HepG2 (cell line): ENCODE measurements around the gene MOV10L1.

Experiments used
- FOSL1 ChIP-seq: sonication (generic); formaldehyde crosslinking; IDR thresholded peaks from 2 replicates; pipeline ENCODE4 v1.9.0; 2021; ENCODE audit warnings: missing genetic modification reagents, borderline replicate concordance
- KAT7 ChIP-seq: IDR thresholded peaks from 2 replicates; pipeline ENCODE4 v1.6.1; 2018; ENCODE audit warnings: borderline replicate concordance, missing compliant biosample characterization
- POLR2AphosphoS5 ChIP-seq: IDR thresholded peaks from 2 replicates; pipeline ENCODE4 v1.6.1; 2012; ENCODE audit warnings: low read depth, low read length
- RAD21 ChIP-seq: fragments of 450-650 bp; formaldehyde crosslinking; IDR thresholded peaks from 2 replicates; pipeline ENCODE4 v1.5.0; 2020; ENCODE audit warnings: mild to moderate bottlenecking
- STAG1 ChIP-seq: sonication (generic); formaldehyde crosslinking; IDR thresholded peaks from 2 replicates; pipeline ENCODE4 v1.4.0; 2020; ENCODE audit warnings: missing genetic modification reagents
- ZBTB20 ChIP-seq: sonication (generic); formaldehyde crosslinking; IDR thresholded peaks from 2 replicates; pipeline ENCODE4 v1.8.1; 2023; ENCODE audit warnings: missing genetic modification reagents, low read depth, mild to moderate bottlenecking, borderline replicate concordance
- ZFX ChIP-seq: sonication (generic); formaldehyde crosslinking; IDR thresholded peaks from 2 replicates; pipeline ENCODE4 v1.4.0; 2020; ENCODE audit warnings: mild to moderate bottlenecking, low read depth, missing genetic modification reagents, moderate library complexity
- ZNF160 ChIP-seq: sonication (generic); formaldehyde crosslinking; IDR thresholded peaks from 2 replicates; pipeline ENCODE4 v1.8.0; 2022; ENCODE audit warnings: mild to moderate bottlenecking, inconsistent platforms, missing genetic modification reagents
- ZNF678 ChIP-seq: sonication (generic); formaldehyde crosslinking; IDR thresholded peaks from 2 replicates; pipeline ENCODE4 v1.4.0; 2020; ENCODE audit warnings: mild to moderate bottlenecking, missing genetic modification reagents
- TF ChIP-seq, protein P1 (sequence below): sonication (generic); formaldehyde crosslinking; conservative IDR thresholded peaks from 2 replicates; pipeline ENCODE4 v1.8.1; 2023; ENCODE audit warnings: missing genetic modification reagents
- TF ChIP-seq, protein P2 (sequence below): sonication (generic); formaldehyde crosslinking; IDR thresholded peaks from 2 replicates; pipeline ENCODE4 v1.5.0; 2020; ENCODE audit warnings: mild to moderate bottlenecking, missing genetic modification reagents, moderate library complexity
- TF ChIP-seq, protein P3 (sequence below): sonication (generic); formaldehyde crosslinking; IDR thresholded peaks from 2 replicates; pipeline ENCODE4 v1.4.0; 2020; ENCODE audit warnings: missing genetic modification reagents
- TF ChIP-seq, protein P4 (sequence below): sonication (generic); formaldehyde crosslinking; IDR thresholded peaks from 2 replicates; pipeline ENCODE4 v1.4.0; 2020; ENCODE audit warnings: missing genetic modification reagents
- TF ChIP-seq, protein P5 (sequence below): sonication (generic); formaldehyde crosslinking; conservative IDR thresholded peaks from 2 replicates; pipeline ENCODE4 v1.4.0; 2020; ENCODE audit warnings: missing genetic modification reagents

DNA sequence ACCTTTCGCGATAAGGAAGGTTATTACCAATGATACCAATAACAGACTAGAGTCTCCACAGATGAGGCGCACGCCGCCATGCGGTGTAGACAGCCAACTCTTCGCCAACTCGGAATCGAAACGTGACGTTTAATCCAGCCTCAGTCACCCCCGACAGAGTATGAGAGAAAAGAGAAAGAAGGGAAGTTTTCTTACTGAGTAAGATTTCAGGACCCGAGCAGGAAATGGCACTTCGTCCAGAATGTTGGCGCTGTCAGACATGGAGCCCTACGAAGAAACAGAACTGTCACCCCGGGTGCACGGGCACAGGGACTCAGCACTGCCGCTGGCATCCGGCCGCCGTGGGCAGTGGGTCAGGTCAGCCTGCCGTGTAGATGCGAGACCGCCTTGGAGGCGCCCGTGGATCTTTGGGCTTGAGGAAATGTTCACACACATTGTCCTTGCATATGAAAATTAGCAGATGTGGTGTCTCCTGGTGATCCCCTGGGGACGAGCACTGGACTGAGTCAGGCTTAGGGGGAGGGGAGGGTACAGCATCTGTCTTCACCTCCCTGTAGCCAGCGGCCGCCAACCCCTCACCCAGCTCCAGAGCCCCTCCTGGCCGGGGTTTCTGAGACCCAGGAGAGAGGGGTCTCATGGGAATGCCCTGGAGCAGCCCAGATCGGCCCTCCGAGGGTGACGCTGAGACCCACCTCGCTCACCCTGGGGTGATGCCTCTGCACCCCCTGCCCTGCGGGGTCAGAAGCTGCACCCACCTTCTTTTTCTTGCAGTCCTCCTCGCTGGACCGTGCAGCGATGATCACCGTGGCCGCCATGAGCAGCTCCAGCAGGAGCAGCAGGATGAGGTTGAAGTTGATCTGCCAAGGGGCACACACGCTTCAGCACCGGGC is 12.9 kb upstream of the MOV10L1 start:
- TF ChIP-seq FOSL1 (no peak), ZFX (CRISPR knock-in tag) (no peak), ZBTB20 (CRISPR knock-in tag) (no peak), ZNF678 (CRISPR knock-in tag) (no peak), RAD21 (no peak), STAG1 (CRISPR knock-in tag) (no peak), POLR2AphosphoS5 (no peak), KAT7 (no peak), ZNF160 (CRISPR knock-in tag) (no peak)
- TF ChIP-seq, protein P1, sequence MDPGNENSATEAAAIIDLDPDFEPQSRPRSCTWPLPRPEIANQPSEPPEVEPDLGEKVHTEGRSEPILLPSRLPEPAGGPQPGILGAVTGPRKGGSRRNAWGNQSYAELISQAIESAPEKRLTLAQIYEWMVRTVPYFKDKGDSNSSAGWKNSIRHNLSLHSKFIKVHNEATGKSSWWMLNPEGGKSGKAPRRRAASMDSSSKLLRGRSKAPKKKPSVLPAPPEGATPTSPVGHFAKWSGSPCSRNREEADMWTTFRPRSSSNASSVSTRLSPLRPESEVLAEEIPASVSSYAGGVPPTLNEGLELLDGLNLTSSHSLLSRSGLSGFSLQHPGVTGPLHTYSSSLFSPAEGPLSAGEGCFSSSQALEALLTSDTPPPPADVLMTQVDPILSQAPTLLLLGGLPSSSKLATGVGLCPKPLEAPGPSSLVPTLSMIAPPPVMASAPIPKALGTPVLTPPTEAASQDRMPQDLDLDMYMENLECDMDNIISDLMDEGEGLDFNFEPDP (CRISPR knock-in tag): no peak
- TF ChIP-seq, protein P2, sequence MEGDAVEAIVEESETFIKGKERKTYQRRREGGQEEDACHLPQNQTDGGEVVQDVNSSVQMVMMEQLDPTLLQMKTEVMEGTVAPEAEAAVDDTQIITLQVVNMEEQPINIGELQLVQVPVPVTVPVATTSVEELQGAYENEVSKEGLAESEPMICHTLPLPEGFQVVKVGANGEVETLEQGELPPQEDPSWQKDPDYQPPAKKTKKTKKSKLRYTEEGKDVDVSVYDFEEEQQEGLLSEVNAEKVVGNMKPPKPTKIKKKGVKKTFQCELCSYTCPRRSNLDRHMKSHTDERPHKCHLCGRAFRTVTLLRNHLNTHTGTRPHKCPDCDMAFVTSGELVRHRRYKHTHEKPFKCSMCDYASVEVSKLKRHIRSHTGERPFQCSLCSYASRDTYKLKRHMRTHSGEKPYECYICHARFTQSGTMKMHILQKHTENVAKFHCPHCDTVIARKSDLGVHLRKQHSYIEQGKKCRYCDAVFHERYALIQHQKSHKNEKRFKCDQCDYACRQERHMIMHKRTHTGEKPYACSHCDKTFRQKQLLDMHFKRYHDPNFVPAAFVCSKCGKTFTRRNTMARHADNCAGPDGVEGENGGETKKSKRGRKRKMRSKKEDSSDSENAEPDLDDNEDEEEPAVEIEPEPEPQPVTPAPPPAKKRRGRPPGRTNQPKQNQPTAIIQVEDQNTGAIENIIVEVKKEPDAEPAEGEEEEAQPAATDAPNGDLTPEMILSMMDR (CRISPR knock-in tag): no peak
- TF ChIP-seq, protein P3, sequence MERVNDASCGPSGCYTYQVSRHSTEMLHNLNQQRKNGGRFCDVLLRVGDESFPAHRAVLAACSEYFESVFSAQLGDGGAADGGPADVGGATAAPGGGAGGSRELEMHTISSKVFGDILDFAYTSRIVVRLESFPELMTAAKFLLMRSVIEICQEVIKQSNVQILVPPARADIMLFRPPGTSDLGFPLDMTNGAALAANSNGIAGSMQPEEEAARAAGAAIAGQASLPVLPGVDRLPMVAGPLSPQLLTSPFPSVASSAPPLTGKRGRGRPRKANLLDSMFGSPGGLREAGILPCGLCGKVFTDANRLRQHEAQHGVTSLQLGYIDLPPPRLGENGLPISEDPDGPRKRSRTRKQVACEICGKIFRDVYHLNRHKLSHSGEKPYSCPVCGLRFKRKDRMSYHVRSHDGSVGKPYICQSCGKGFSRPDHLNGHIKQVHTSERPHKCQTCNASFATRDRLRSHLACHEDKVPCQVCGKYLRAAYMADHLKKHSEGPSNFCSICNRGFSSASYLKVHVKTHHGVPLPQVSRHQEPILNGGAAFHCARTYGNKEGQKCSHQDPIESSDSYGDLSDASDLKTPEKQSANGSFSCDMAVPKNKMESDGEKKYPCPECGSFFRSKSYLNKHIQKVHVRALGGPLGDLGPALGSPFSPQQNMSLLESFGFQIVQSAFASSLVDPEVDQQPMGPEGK: no peak
- TF ChIP-seq, protein P4, sequence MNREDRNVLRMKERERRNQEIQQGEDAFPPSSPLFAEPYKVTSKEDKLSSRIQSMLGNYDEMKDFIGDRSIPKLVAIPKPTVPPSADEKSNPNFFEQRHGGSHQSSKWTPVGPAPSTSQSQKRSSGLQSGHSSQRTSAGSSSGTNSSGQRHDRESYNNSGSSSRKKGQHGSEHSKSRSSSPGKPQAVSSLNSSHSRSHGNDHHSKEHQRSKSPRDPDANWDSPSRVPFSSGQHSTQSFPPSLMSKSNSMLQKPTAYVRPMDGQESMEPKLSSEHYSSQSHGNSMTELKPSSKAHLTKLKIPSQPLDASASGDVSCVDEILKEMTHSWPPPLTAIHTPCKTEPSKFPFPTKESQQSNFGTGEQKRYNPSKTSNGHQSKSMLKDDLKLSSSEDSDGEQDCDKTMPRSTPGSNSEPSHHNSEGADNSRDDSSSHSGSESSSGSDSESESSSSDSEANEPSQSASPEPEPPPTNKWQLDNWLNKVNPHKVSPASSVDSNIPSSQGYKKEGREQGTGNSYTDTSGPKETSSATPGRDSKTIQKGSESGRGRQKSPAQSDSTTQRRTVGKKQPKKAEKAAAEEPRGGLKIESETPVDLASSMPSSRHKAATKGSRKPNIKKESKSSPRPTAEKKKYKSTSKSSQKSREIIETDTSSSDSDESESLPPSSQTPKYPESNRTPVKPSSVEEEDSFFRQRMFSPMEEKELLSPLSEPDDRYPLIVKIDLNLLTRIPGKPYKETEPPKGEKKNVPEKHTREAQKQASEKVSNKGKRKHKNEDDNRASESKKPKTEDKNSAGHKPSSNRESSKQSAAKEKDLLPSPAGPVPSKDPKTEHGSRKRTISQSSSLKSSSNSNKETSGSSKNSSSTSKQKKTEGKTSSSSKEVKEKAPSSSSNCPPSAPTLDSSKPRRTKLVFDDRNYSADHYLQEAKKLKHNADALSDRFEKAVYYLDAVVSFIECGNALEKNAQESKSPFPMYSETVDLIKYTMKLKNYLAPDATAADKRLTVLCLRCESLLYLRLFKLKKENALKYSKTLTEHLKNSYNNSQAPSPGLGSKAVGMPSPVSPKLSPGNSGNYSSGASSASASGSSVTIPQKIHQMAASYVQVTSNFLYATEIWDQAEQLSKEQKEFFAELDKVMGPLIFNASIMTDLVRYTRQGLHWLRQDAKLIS: no peak
- TF ChIP-seq, protein P5, sequence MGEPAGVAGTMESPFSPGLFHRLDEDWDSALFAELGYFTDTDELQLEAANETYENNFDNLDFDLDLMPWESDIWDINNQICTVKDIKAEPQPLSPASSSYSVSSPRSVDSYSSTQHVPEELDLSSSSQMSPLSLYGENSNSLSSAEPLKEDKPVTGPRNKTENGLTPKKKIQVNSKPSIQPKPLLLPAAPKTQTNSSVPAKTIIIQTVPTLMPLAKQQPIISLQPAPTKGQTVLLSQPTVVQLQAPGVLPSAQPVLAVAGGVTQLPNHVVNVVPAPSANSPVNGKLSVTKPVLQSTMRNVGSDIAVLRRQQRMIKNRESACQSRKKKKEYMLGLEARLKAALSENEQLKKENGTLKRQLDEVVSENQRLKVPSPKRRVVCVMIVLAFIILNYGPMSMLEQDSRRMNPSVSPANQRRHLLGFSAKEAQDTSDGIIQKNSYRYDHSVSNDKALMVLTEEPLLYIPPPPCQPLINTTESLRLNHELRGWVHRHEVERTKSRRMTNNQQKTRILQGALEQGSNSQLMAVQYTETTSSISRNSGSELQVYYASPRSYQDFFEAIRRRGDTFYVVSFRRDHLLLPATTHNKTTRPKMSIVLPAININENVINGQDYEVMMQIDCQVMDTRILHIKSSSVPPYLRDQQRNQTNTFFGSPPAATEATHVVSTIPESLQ (CRISPR knock-in tag): no peak
